Heart right ventricle (tissue), 16 donors: ENCODE measurements around the gene ARFGAP2. TPM values are rescaled to one million over a fixed set of nuclear protein-coding genes. Genes with fewer than 3 reads are reported as not detected.

Experiments used
- ATAC-seq, 8 donors: fragments of 200-7000 bp; cut with Tn5 transposase; one replicate each; pipeline ENCODE4 v1.9.1; 2020; ENCODE audit warnings: mild to moderate bottlenecking in 8 of 8, moderate library complexity in 8 of 8, moderate number of reproducible peaks in 1 of 8
- DNase-seq, 2 donors: peaks; one replicate each; pipeline ENCODE4 v3.0.0-alpha.2; 2020
- H3K27ac ChIP-seq, 10 donors: fragments of 200-600 bp; sonication (generic) in 2 of 10; one replicate each; pipeline versions ENCODE4 v1.5.0 to v1.8.0; 2020 to 2022; ENCODE audit warnings: mild to moderate bottlenecking in 3 of 10
- H3K27me3 ChIP-seq, 7 donors: fragments of 200-600 bp; one replicate each; pipeline ENCODE4 v1.8.0; 2021 to 2022; ENCODE audit warnings: mild to moderate bottlenecking in 2 of 7
- H3K36me3 ChIP-seq, 9 donors: fragments of 200-600 bp; sonication (generic) in 1 of 9; one replicate each; pipeline versions ENCODE4 v1.5.0 to v1.8.0; 2020 to 2022; ENCODE audit warnings: mild to moderate bottlenecking in 2 of 9
- H3K4me1 ChIP-seq, 9 donors: fragments of 200-600 bp; sonication (generic) in 1 of 9; one replicate each; pipeline versions ENCODE4 v1.5.0 to v1.8.0; 2020 to 2022; ENCODE audit warnings: mild to moderate bottlenecking in 4 of 9
- H3K4me3 ChIP-seq, 10 donors: fragments of 200-600 bp; sonication (generic) in 2 of 10; one replicate each; pipeline versions ENCODE4 v1.5.0 to v1.8.0; 2020 to 2022; ENCODE audit warnings: mild to moderate bottlenecking in 7 of 10, moderate library complexity in 2 of 10
- H3K9me3 ChIP-seq, 11 donors: fragments of 200-600 bp in 10 of 11; sonication (generic) in 2 of 11; one replicate each; pipeline versions ENCODE4 v1.5.0 to v1.8.0; 2013 to 2022; ENCODE audit warnings: mild to moderate bottlenecking in 2 of 11, control low read depth in 1 of 11, moderate library complexity in 1 of 11
- WGBS, 2 donors: extraction: QIAGEN DNeasy Blood & Tissue Kit; methylation state at CpG; one replicate each; pipeline ENCODE4 v1.1.7; 2013; ENCODE audit warnings: inconsistent platforms in 1 of 2; 5-methylcytosine and 5-hydroxymethylcytosine counted together
- intact Hi-C, 10 donors: fragments of 100-400 bp; cut with DNase I; formaldehyde crosslinking; loops; one replicate each; pipeline versions ENCODE4 v1.11.1 to v1.14.2; 2022
- polyA plus RNA-seq, 2 donors: library from polyadenylated mRNA; stranded (reverse); fragments of 200-250 nt; gene quantifications; one replicate each; pipeline ENCODE4 v1.2.3, GENCODE V29; 2013
- total RNA-seq, 10 donors: library from RNA; stranded (reverse); fragmentation: NEBNext Ultra II Directional in 3 of 10; extraction: Animal tissue kit (Norgen Biotek cat#: 25700) in 3 of 10; gene quantifications; one replicate each; pipeline versions ENCODE4 v1.2.1 to v1.2.4, GENCODE V29; 2021 to 2023
- TF ChIP-seq, protein P1 (sequence below), 9 donors: fragments of 200-600 bp; sonication (generic) in 2 of 9; IDR thresholded peaks; one replicate each; pipeline versions ENCODE4 v1.5.0 to v1.8.0; 2021 to 2022; ENCODE audit warnings: antibody characterized with exemption in 9 of 9, mild to moderate bottlenecking in 5 of 9, moderate library complexity in 1 of 9
- donor health status: Arrhythmogenic right ventricular cardiomyopathy.
- donor health status: ischemic (EF 13 %, LVEDD 7.1; RV severe dilation, severe dysfunction).
- donor health status: healthy with polysubstance abuse.
- donor health status: DM: no; HTN: yes; CAD: no.
- donor health status: DM: no; HTN: no; CAD: no.
- donor health status: ischemic (EF 25% LVEDD 6.9; RV normal size, moderate dysfunction).
- donor health status: ischemic (EF 25% LVEDD 5.7; RV mildly dilated, moderate dysfunction).
- donor health status: healthy.
- donor health status: DM: yes; HTN: yes; CAD: no.
- donor health status: Ischemic cardiomyopathy.
- donor health status: ischemic (EF 35%, LVEDD 5.7; RV mildly dilated, moderate dysfunction).
- donor health status: nonischemic (EF 11% LVEDD 7.7; RV severe dilation, severe dysfunction).
- donor health status: DM: yes; HTN: yes; CAD: no.
- donor health status: PGD.
- donor health status: ischemic (EF 29% LVEDD 5.4; RV normal size, mild dysfunction).
- donor health status: nonischemic (EF 23%, LVEDD 6.1; RV moderate dilation, normal function).

The ARFGAP2 gene
- total and polyA plus RNA-seq, 12 donors: 47.8 to 70.2 (median 62.9) TPM

DNA sequence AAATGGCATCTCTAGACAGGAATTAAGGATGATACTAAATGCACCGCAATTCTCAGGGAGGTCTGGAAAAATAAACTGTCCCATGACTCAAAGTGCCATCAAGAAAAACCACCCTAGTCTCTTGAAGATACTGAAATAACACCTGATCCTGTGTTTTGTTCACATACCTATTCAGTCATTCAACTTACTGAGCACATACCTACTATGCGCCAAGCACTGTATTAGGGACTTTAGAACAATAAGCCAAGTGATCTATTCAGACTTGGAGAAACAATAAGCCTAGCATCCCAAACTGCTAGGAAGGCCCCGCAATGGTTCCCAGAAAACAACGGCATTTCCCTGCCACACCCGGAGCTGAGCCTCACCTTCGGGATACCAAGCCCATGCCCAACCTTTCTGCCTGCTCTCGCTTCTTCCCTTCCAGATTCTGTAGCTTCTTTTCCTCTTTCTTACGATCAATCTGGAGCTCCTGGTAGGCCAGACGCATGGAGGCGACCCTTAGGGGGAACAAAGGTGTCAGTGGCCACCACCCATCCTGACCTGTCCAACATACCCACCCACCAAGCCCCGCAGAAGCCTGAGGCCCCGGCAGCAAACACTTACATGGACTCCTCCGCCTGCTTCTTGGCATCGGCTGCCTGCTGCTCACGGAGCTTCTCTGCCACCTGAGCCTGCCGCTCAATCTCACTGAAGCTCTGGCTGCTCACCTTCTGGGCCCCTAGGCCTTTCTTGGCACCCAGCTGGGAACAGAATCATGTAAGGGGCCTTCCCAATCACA is 5.4 kb downstream of the ARFGAP2 start:
- no peak for DNase-seq
- no peak overlapping the region for H3K4me3 ChIP-seq
- intact Hi-C loops: loop anchor here in 1 of 10 donors (10.0 kb wide), 1 partner anchor 94 kb away; no protein-coding TSS in a partner anchor
- TF ChIP-seq, protein P1, sequence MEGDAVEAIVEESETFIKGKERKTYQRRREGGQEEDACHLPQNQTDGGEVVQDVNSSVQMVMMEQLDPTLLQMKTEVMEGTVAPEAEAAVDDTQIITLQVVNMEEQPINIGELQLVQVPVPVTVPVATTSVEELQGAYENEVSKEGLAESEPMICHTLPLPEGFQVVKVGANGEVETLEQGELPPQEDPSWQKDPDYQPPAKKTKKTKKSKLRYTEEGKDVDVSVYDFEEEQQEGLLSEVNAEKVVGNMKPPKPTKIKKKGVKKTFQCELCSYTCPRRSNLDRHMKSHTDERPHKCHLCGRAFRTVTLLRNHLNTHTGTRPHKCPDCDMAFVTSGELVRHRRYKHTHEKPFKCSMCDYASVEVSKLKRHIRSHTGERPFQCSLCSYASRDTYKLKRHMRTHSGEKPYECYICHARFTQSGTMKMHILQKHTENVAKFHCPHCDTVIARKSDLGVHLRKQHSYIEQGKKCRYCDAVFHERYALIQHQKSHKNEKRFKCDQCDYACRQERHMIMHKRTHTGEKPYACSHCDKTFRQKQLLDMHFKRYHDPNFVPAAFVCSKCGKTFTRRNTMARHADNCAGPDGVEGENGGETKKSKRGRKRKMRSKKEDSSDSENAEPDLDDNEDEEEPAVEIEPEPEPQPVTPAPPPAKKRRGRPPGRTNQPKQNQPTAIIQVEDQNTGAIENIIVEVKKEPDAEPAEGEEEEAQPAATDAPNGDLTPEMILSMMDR (IDR thresholded peaks at IDR 0.05): no peak
- peak overlapping the region in 3 of 10 donors; percentile 17 to 22 (median 19) for H3K27ac ChIP-seq
- H3K9me3 ChIP-seq: no peaks in the 10 kb centered on the region
- ATAC-seq: no peak
- peaks cover 12 to 95% (median 72%) of the 10 kb centered on the region in 9 donors for H3K36me3 ChIP-seq
- 89 to 91% methylated on average over 16 of the region's 16 CpGs for WGBS, 2 donors
- peaks cover 12 to 46% (median 37%) of the 10 kb centered on the region in 9 donors for H3K4me1 ChIP-seq
- no peaks in the 10 kb centered on the region for H3K27me3 ChIP-seq

DNA sequence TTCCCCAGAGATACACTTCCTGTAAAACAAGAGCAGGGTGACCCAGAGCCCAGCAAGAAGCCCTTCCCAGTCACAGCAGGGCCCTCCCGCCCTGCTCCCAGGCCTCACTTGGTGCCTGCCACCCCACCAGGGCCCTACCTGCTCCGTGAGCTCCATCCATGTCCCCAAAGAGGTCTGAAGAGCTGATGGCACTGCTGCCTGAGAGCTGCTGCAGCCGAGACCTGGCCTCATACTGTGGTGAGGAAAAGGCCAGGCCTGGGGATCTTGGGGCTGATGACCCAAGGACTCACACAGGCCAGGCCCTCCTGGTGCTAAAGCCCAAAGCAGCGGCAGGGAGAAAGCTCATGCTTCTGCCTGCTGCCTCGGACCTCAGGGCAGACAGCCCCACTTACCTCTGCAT is 10.3 kb downstream of the ARFGAP2 start:
- intact Hi-C loops: no loop called here
- 93 to 94% methylated on average over 5 of the region's 5 CpGs for WGBS, 2 donors
- H3K9me3 ChIP-seq: no peaks in the 10 kb centered on the region
- H3K4me3 ChIP-seq: no peak overlapping the region
- TF ChIP-seq, protein P1 (IDR thresholded peaks at IDR 0.05): no peak
- H3K36me3 ChIP-seq: peaks cover 14 to 91% (median 80%) of the 10 kb centered on the region in 9 donors
- no peaks in the 10 kb centered on the region for H3K27me3 ChIP-seq
- ATAC-seq: no peak
- no peak for DNase-seq
- H3K27ac ChIP-seq: no peak overlapping the region
- peaks cover 0 to 23% (median 13%) of the 10 kb centered on the region in 9 donors for H3K4me1 ChIP-seq

DNA sequence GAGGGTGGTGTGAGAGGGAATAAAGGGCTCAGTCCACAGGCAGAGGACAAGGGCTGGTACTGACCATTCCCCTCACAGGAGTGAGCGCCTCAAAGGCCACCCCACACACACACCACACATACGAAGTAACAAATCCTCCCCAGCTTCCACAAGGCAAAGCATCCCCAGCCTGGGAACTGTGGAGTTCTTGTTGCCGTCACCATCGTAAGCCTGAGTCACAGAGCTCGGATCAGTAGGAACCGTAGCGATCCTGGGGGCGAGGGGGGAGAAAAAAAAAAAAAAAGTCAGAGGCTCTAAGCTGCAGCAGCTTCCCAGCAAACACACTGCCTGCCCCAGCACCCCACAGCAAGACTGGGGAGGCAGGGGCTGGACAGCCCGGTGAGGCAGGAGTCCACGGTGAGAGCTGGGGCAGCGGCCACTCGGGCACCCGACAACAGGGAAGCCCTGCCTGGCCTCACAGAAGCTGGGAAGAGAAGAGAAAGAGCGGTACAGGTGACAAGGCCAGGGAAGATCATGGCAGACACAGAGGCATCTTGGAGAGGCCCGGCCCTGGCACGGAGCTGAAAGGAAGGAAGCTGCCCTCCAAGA is 11.3 kb downstream of the ARFGAP2 start:
- ATAC-seq: no peak
- Histone ChIP-seq H3K36me3 (peaks cover 14 to 81% (median 69%) of the 10 kb centered on the region in 9 donors), H3K27me3 (no peaks in the 10 kb centered on the region), H3K27ac (no peak overlapping the region), H3K4me3 (no peak overlapping the region), H3K4me1 (peaks cover 0 to 31% (median 15%) of the 10 kb centered on the region in 9 donors), H3K9me3 (no peaks in the 10 kb centered on the region)
- intact Hi-C loops: no loop called here
- TF ChIP-seq, protein P1 (IDR thresholded peaks at IDR 0.05): no peak
- WGBS, 2 donors: 85 to 92% methylated on average over 16 of the region's 16 CpGs
- no peak for DNase-seq

DNA sequence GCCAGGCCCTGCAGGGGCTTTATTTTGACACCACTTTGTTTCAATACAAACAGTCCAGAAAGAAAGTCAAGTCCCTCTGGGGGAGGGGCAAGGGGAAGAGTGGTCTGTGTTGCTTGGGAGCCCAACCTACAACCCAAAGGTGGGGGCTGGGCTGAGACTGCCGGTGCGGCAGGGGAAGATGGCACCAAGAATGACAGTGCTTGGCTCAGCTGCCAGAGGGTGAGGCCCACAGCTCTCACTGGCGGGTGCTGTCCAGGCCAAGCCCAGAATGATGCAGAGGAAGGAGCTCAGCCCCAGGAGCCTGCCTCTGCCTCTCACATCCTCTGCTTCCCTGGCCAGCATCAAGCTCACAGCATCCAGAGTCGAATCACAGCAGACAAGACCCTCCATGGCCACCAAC is 12.4 kb downstream of the ARFGAP2 start:
- 66 to 77% methylated on average over 4 of the region's 4 CpGs for WGBS, 2 donors
- intact Hi-C loops: no loop called here
- no peak for DNase-seq

More for the DNA sequence above, 12.4 kb downstream of the ARFGAP2 start:
- H3K27ac ChIP-seq: no peak overlapping the region
- H3K4me3 ChIP-seq: no peak overlapping the region
- ATAC-seq: peak in 1 of 8 donors; percentile 1
- H3K4me1 ChIP-seq: peaks cover 0 to 31% (median 15%) of the 10 kb centered on the region in 9 donors
- no peaks in the 10 kb centered on the region for H3K9me3 ChIP-seq
- TF ChIP-seq, protein P1 (IDR thresholded peaks at IDR 0.05): no peak
- H3K27me3 ChIP-seq: no peaks in the 10 kb centered on the region
- H3K36me3 ChIP-seq: peaks cover 14 to 79% (median 59%) of the 10 kb centered on the region in 9 donors
